GM12801 (cell line): ENCODE measurements around the gene CPO.

Source experiments
- TF ChIP-seq, protein P1 (sequence below): IDR thresholded peaks from one replicate; pipeline ENCODE4 v1.5.1; 2011; ENCODE audit warnings: control low read depth; ENCODE audit not compliant: insufficient read length; ENCODE audit errors: extremely low read depth

Gene CPO

DNA sequence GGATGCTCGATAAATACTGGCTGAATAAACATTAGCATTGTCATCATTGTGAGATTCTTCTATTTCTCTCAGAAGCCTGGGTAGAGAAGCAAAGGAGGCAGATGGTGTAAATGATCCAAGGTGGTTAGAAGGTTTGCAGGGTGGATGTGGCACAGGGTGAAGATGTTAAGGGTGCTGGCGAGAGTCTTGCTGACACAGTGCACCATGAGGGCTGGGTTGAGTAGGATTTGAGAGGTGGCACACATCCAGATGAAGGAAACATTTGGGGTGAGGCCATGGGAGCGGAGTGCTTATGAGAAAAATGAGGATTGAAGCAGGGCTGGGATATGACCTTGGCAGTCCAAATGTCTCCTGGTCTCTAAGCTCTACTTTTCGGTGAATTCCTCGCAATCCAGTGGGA lies 17.8 kb upstream of the CPO start:
- TF ChIP-seq, protein P1, sequence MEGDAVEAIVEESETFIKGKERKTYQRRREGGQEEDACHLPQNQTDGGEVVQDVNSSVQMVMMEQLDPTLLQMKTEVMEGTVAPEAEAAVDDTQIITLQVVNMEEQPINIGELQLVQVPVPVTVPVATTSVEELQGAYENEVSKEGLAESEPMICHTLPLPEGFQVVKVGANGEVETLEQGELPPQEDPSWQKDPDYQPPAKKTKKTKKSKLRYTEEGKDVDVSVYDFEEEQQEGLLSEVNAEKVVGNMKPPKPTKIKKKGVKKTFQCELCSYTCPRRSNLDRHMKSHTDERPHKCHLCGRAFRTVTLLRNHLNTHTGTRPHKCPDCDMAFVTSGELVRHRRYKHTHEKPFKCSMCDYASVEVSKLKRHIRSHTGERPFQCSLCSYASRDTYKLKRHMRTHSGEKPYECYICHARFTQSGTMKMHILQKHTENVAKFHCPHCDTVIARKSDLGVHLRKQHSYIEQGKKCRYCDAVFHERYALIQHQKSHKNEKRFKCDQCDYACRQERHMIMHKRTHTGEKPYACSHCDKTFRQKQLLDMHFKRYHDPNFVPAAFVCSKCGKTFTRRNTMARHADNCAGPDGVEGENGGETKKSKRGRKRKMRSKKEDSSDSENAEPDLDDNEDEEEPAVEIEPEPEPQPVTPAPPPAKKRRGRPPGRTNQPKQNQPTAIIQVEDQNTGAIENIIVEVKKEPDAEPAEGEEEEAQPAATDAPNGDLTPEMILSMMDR, result no peak

DNA sequence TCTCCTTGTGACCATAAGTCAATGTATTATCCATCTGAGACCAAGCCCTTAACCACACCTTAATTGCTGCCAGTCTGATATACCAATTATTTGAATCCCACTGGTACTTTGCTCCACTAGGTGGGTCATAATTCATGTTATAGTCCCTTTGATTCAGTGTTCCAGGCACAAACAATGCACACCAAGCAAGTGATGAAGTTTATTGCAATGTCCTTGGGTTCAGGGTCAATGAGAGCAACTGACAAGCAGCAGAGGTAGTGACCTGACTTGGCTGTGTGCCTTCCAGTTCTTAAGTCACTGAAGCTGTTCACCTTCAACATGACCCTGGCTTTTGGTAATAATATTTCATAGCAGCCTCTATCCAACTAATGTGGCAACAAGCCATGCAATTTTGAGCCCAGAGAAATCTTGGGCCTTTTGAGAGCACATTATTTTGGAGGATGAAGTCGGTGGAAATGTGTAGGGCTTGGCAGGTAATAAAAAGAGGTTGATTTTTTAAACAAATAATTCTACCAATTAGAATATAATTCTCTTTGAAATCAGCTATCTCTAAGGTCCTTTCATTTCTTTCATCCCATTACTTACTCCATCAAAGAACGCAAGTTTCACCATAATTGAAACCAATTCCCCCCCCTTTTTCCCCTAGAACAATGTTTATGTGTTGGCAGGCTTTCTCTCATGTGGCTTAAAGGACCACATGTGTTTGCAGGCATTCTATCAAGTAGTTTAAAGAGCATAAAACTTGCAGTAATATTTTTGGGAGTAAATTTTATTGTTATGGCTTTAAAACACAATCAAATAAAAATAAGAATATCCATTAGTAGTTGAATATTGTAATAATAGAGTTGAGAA lies 3.1 kb upstream of the CPO start:
- TF ChIP-seq, protein P1, result no peak

DNA sequence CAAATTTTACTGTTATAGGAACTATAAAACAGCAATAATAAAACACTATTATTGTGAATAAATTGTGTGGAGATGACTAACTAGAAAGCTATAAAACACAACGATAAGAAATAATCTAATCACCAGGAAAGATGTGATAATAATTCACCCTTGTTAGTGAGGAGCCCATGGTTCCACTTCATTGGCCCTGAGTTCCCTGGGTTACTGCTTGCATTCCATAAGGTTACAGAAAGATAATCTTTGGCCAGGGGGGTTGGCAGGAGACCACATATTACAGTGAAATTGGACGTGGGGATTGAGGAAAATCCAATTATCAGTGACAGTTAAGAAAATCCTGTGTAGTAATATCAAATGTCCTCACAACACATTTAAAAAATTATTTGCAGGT lies 2.5 kb upstream of the CPO start:
- TF ChIP-seq, protein P1, result no peak

DNA sequence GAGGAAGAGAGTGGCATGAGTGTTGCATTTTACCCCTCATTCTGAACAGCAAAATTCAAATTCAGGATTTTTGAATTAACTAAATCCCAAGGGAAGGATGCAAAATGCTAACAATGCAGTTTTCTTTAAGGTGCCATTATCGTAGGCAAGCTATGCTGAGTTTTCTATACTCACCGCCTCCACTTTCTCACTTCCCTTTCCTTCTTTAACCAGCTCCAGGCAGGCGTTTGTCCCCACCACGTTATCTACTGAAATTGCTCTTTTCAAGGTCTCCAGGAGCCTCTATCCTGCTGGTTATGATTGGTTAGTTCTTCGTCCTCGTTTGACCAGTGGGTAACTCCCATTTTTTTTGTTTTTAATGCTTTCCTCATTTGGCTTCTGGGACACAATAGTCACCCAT lies 1.8 kb upstream of the CPO start:
- TF ChIP-seq, protein P1, result no peak

DNA sequence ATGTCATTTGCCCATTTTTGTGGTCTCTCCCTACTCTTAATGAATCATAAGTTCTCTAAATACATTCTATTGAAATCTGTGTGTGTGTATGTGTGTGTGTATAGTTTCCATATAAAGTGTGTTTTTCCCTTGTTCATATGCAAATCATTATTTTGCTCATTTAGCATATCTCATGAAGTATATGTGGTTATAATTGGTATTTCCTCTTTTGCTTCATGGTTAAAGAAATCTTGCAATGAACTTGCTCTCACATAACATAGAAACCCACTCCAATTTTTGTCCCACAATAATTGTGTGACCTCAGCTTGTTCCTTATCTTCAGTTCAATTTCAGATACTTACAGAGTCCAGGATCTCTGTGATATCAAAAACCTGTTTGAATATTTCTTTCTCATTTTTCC lies 1.2 kb downstream of the CPO start:
- TF ChIP-seq, protein P1, result no peak

DNA sequence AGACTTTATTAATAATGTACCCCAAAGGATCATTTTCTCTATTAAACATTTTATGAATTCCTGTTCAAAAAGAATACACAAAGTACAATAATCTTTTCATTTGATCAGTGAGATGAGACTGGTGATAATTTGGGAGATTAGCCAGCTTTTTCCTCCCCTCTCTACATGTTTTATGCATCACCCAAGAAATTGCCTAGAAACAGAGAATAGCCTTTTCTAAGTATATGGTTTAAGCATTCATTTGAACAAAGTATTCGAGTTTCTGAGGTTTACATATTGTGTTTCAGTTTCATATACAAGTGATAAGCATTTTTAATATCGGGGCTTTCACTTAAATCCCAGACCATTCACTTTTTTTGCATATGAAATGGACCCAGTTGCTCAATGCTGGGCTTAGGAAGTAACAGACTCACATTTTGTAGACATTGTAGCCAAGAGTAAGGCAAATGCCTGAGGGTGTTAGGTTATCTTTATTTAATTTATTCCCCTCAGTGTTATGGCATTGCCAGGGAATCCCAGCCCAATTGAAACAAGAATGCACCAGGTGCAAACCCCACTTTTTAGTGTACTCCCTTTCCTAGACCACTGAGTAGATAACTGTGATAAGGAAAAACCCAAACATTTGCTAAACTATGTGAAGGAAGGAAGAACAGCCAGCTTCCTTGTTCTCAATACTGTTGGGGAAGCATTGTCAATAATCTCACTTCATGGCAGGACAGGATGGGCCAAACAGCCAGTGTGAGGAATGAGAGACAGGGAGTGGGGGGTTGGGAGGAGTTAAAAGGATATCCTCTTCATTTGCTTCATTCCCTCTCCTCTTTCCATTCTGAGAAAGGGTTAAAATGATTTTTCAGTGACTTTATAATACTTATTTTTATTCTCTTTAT lies 3.5 kb downstream of the CPO start:
- TF ChIP-seq, protein P1, result no peak

DNA sequence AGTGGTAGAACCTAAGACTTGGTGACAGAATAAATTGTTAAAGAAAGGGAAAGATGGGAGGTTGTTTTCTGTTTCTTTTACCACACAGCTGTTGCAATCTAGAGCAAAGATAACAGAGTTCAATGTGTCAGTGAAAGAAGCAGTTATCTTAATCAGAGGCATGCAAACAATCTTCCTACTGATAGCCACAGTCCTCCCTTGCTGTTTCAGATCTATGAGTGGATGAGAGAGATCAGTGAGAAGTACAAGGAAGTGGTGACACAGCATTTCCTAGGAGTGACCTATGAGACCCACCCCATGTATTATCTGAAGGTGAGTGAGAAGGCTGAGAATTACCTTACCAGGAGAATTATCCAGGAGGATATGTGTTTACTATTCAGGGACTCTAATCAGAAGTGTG lies 15.9 kb downstream of the CPO start:
- TF ChIP-seq, protein P1, result no peak
